ENCODE measurements around the gene PCDH8.

The PCDH8 gene

GRCh38 chr13:52797176-52797575 lies 51.3 kb downstream of the PCDH8 start:
- Histone ChIP-seq H3K9ac (ENCODE audit: low read length) (no peak overlapping the region), H3K4me1 (ENCODE audit: insufficient read depth, low read length, severe bottlenecking) (no peaks in the 10 kb centered on the region)

GRCh38 chr13:52794589-52794988 lies 53.9 kb downstream of the PCDH8 start:
- H3F3A ChIP-seq (ENCODE audit: insufficient read depth, low read length): no peaks in the 10 kb centered on the region
- H3K27ac ChIP-seq (ENCODE audit: low read depth, low read length, poor library complexity, severe bottlenecking): no peak overlapping the region
- no peaks in the 10 kb centered on the region for H3K79me2 ChIP-seq (ENCODE audit: insufficient read depth, low read length)
- no peaks in the 10 kb centered on the region for H3K36me3 ChIP-seq (ENCODE audit: insufficient read depth, low read length)
- H3K9me3 ChIP-seq (ENCODE audit: low read length): no peaks in the 10 kb centered on the region
- no peak for TF ChIP-seq EZH2 (IDR thresholded peaks at IDR 0.05; ENCODE audit: borderline replicate concordance, low read length)
- TF ChIP-seq CTCF (IDR thresholded peaks at IDR 0.05; ENCODE audit: low read length): no peak
- H3K9me2 ChIP-seq (ENCODE audit: low read depth, low read length): no peaks in the 10 kb centered on the region
- no peaks in the 10 kb centered on the region for H4K20me1 ChIP-seq (ENCODE audit: insufficient read depth, low read length)
- no peak overlapping the region for H2AFZ ChIP-seq (ENCODE audit: low read length)
- H3K27me3 ChIP-seq (ENCODE audit: insufficient read depth, low read length): no peaks in the 10 kb centered on the region
- no peaks in the 10 kb centered on the region for H3K4me1 ChIP-seq (ENCODE audit: insufficient read depth, low read length, severe bottlenecking)
- H3K4me3 ChIP-seq (ENCODE audit: low read depth, low read length, poor library complexity, severe bottlenecking): no peak overlapping the region
- no peak overlapping the region for H3K4me2 ChIP-seq (ENCODE audit: low read length)
- no peak overlapping the region for H3K9ac ChIP-seq (ENCODE audit: low read length)

More at GRCh38 chr13:52797176-52797575, 51.3 kb downstream of the PCDH8 start:
- Histone ChIP-seq H3K36me3 (ENCODE audit: insufficient read depth, low read length) (no peaks in the 10 kb centered on the region), H3F3A (ENCODE audit: insufficient read depth, low read length) (no peaks in the 10 kb centered on the region), H3K9me3 (ENCODE audit: low read length) (no peaks in the 10 kb centered on the region), H3K4me3 (ENCODE audit: low read depth, low read length, poor library complexity, severe bottlenecking) (no peak overlapping the region), H4K20me1 (ENCODE audit: insufficient read depth, low read length) (no peaks in the 10 kb centered on the region), H3K9me2 (ENCODE audit: low read depth, low read length) (no peaks in the 10 kb centered on the region), H3K27me3 (ENCODE audit: insufficient read depth, low read length) (no peaks in the 10 kb centered on the region), H2AFZ (ENCODE audit: low read length) (no peak overlapping the region), H3K4me2 (ENCODE audit: low read length) (no peak overlapping the region), H3K79me2 (ENCODE audit: insufficient read depth, low read length) (no peaks in the 10 kb centered on the region), H3K27ac (ENCODE audit: low read depth, low read length, poor library complexity, severe bottlenecking) (no peak overlapping the region)
- TF ChIP-seq EZH2 (IDR thresholded peaks at IDR 0.05; ENCODE audit: borderline replicate concordance, low read length): no peak
- no peak for TF ChIP-seq CTCF (IDR thresholded peaks at IDR 0.05; ENCODE audit: low read length)

- H3K9ac ChIP-seq (ENCODE audit: low read length): no peak overlapping the region
- no peaks in the 10 kb centered on the region for H3K9me3 ChIP-seq (ENCODE audit: low read length)
- no peaks in the 10 kb centered on the region for H3K79me2 ChIP-seq (ENCODE audit: insufficient read depth, low read length)
- no peak overlapping the region for H3K27ac ChIP-seq (ENCODE audit: low read depth, low read length, poor library complexity, severe bottlenecking)
- H3K4me2 ChIP-seq (ENCODE audit: low read length): no peak overlapping the region
- H3K4me1 ChIP-seq (ENCODE audit: insufficient read depth, low read length, severe bottlenecking): no peaks in the 10 kb centered on the region
- H3K9me2 ChIP-seq (ENCODE audit: low read depth, low read length): no peaks in the 10 kb centered on the region
- no peaks in the 10 kb centered on the region for H3F3A ChIP-seq (ENCODE audit: insufficient read depth, low read length)
- no peak overlapping the region for H2AFZ ChIP-seq (ENCODE audit: low read length)
- TF ChIP-seq EZH2 (IDR thresholded peaks at IDR 0.05; ENCODE audit: borderline replicate concordance, low read length): no peak
- no peak for TF ChIP-seq CTCF (IDR thresholded peaks at IDR 0.05; ENCODE audit: low read length)
- no peaks in the 10 kb centered on the region for H4K20me1 ChIP-seq (ENCODE audit: insufficient read depth, low read length)
- H3K27me3 ChIP-seq (ENCODE audit: insufficient read depth, low read length): no peaks in the 10 kb centered on the region
- H3K36me3 ChIP-seq (ENCODE audit: insufficient read depth, low read length): no peaks in the 10 kb centered on the region
- H3K4me3 ChIP-seq (ENCODE audit: low read depth, low read length, poor library complexity, severe bottlenecking): no peak overlapping the region
These were observed 54.9 kb downstream of the PCDH8 start for GRCh38 chr13:52793515-52794061.

Data from OCI-LY1 (cell line).